ENCODE measurements around the gene MAN2A1.

MAN2A1 gene

DNA sequence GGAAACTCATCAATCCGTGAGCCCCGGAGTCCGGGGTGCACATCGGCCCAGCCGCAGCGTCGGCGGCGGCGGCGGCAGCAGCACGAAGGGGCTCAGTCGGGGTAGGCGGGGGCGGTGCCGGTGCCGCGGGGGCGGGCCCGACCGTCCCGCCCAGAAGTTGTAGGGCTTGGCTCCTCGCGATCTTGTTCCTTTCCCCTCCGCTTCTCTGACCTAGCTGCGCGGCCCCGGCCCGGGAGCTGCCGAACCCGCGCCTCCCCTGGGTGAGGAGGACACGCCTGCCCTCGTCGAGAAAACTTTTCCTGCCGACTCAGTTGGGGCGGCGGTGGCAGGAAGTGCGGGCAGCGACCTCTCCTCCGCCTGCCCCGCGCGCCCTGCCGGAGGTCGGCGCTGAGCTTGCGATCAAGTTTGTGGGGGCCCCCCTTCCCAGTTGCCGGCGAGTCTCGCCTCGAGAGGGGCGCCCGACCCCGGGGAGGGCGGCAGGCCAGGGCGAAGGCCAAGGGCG, at the start of gene MAN2A1:
Gene MAN2A1 (plus strand): TSS at position 188 of the 502 bp plus-strand sequence. CDS start 491 bp downstream, outside the sequence.
- in situ Hi-C loops (cut with MboI; ENCODE audit: low sequenced_read_pairs), result no loop called here

DNA sequence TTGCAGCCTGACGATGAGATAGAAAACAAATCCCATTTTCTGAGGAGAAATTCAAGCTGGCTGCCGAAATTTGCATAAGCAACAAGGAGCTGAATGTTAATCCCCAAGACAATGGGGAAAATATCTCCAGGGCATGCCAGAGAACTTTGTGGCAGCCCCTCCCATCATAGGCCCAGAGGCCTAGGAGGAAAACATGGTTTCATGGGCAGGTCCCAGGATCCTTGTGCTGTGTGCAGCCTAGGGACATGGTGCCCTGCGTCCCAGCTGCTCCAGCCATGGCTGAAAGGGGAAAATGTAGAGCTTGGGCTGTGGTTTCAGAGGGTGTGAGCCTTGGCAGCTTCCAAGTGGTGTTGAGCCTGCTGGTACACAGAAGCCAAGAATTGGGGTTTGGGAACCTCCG, 48.8 kb upstream of the MAN2A1 start:
- in situ Hi-C loops (cut with MboI; ENCODE audit: low sequenced_read_pairs), result no loop called here

DNA sequence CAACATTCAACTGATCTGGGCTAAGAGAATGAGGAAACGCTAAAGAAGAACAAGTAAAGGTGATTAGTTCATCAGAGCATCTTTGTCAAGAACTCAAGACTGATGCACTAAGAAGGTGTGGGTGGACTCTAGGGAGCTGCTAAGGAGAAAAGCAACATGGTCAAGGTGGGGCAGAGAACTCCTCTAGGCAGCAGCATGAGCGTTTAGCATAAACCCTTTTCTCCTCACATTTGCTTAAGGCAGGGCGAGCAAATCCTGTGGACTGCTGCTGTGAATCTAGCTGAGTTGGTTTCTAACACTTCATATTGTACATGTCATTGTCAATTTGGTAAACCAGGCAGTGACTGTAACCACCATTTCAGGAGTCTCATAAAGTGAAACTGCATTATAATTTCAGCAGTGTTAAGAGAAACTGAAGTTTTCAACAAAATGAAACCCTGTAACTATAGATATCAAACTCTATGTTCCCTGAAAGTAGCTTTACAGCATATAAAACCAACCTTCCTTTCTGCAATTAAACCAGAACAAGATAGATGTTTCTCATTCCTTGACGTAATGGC, 45.9 kb upstream of the MAN2A1 start:
- in situ Hi-C loops (cut with MboI; ENCODE audit: low sequenced_read_pairs), result no loop called here

DNA sequence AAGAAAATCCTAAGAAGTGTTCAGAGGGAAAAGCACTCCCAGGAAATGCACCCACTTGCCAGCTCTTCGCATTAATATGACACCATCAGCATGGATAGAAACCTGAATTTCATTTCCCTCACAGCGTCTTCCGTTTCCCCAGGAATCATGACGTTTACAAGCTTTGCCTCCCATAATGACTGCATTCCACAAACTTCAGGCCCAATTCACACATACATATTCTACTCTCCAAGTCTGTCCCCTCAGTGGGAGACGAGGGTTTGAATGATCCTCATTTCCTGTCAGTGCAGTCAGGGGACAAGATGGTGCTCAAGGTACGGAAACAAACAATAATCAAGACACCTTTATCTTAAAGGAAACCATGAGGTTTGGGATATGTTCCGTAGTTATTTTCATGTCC, 44.9 kb upstream of the MAN2A1 start:
- in situ Hi-C loops (cut with MboI; ENCODE audit: low sequenced_read_pairs), result no loop called here

DNA sequence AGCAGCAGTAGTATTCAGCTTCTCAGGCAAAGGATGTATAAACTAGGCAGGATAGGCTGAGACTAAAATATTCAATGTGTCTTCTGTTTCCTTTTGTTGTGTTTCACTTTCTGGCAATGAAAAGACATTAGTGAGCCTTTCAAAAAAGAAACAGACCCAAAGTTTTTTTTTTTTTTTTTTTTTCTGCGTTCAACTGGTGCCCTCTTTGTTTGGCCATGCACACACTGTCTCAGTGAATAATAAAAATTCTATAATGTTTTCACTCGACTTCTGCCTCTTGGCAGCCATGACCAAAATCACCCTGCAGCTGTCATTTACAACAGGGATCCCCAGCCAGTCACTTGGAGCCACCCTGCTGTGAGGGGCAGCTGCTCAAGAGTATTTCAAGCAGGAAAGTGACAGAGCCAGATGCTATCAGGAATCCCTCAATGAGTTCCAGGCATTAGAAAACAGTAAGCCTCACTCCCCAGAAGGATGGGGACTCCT, 44.0 kb upstream of the MAN2A1 start:
- in situ Hi-C loops (cut with MboI; ENCODE audit: low sequenced_read_pairs), result no loop called here

DNA sequence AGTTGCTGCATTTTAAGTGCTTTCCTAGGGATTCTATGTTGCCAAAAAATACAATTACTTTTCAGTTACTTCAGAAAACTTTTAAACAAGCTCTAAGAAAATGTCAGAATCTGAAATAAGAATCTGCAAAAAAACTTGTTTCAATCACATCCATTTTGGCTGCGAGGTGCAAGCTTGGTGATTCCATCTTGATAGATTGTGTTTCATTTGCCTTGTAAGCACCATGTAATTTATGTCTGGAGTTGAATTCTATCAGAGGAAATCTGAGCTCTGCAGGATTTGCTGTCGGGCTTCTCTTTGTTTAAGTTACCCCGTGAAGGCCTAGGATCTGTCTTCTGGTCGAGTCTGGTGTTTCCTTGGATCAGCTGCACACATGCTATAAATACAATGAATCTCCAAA, 40.4 kb upstream of the MAN2A1 start:
- in situ Hi-C loops (cut with MboI; ENCODE audit: low sequenced_read_pairs), result no loop called here

DNA sequence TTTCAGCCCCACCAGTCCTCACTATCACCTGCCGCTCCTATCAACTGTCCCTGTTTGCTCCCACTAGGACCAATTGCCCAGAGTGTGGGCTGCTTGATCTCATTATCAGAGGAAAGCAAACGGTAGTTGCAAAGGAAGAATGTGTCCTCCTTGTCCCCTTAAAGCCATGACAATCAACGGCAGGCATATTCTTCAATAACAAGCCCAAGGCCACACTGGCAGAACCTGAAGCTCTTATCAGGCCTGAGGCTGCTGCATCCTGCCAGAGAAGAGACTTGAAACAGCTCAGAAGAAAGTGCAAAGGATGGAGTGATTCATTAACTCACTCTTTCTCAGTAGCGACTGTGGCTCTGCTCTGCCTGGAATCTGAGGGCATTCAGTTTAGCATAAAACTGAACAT, 39.2 kb upstream of the MAN2A1 start:
- in situ Hi-C loops (cut with MboI; ENCODE audit: low sequenced_read_pairs), result no loop called here

DNA sequence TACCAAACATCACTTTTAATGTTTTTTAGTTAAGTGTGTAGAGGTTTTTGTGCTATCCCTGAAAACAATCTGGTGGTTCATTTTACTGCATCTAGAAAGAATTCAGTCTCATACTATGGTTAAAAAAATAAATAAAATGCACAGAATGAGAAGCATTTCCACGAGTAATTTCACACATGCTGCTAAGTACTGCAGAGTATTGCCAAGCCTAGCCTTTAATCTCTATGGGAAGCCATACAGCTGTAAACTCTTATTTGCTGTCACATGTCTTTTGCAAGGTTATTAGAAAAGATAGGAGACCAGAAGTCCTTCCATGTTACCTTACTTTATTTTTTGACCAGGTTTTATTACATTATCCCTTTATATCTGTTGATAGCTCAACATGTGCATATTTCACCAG, 37.6 kb upstream of the MAN2A1 start:
- in situ Hi-C loops (cut with MboI; ENCODE audit: low sequenced_read_pairs), result no loop called here

DNA sequence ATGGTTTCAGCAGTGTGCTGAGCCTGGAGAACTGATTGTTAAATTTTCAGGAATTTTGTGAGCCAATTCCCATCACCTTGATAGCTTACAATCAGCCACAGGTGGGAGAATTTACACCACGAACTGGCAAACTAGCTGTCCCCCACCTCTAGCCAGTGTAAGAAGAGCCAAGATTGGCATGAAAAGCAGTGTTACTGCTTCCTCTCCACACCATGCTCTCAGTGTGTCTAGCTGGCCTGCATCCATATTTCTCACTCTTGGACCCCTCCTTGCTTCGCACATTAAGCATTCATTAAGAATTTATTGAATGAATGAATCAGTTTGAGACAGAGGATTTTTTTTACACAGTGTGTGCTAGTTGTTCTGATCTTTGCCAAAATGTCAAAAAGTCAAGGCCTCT, 36.7 kb upstream of the MAN2A1 start:
- in situ Hi-C loops (cut with MboI; ENCODE audit: low sequenced_read_pairs), result no loop called here

DNA sequence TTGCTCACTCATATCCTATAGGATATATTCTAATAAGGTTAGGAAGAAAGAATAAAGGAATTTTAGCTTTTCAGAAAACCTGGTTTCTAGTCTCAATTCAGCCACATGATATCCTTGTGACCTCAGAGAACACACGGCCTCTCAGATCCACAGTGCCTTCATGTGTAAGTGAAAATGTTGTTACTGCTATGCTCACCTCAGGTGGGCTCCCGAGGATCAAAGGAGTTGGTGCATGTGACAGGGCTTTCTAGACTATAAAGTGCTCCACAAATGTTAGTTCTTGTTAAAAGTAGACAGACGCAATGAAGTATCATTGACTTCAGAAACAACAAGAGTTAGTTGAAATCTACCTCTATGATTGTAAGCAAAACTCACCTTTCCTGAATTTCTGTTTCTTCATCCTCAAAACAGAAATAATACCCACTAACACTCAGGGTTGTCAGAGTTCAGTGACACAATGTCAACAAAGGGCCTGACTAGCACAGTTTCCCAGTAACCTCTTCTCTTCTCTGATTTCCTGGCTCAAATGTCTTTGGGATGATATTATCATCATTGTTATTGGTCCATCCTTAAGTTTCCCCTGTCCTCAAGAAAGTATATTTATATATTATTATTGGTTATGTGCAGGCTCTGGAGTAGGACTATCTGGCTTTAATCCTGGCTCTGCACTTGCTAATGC, 36.0 kb upstream of the MAN2A1 start:
- in situ Hi-C loops (cut with MboI; ENCODE audit: low sequenced_read_pairs), result no loop called here

DNA sequence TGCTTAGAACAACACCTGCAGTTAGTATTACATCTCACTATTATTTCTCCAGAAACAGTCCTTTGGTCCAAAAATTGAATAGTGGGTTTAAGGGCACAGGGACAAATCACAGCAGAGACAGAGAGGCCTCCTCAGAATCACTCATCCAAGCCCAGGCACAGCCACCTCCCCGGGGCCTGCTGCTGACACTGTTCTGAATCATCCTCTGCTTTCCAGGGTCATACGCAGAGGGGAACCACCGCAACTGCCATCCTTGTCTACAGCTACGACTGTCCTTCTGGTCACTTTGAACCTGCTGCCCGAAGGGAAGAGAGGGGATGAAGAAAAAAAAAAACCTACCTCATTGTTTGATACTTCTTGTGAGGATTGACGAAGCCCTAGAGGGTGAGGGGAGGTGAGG, 35.3 kb upstream of the MAN2A1 start:
- in situ Hi-C loops (cut with MboI; ENCODE audit: low sequenced_read_pairs), result no loop called here

DNA sequence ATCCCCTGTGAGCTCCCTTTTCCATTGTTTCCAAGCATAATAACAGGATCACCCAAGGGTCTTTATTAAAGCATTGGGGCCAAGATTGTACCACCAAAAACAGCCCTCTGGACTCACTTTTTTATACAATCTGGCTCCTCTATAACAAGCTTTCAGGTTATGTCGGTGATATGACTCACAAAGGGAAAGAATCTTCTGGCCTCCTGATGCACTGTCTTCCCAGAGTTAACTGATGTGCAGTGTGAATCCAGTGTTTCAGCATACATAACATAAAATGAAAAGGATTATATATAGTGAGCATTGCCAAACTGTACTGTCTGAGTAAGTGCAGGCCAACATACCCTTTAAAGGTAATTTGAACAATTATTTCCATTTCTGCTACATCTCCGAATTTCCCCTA, 33.9 kb upstream of the MAN2A1 start:
- in situ Hi-C loops (cut with MboI; ENCODE audit: low sequenced_read_pairs), result no loop called here

DNA sequence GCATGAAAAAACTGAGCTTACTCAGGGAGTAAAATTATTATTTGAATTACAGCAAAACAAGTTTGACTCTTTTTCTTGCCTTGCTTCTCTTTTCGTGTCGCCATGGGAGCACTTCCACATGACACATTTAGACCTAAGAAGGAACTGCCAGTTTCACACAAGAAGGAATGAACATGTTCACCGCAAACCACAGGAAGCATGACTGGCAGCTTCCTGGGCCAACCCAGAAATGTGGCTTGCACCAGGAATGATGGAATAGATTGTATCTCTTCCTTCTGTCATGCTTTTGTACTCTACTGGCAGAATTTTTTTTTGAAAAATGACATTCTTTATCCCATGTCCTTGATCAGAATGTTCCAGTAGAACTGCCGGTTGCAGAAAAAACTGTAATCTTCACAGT, 32.9 kb upstream of the MAN2A1 start:
- in situ Hi-C loops (cut with MboI; ENCODE audit: low sequenced_read_pairs), result no loop called here

DNA sequence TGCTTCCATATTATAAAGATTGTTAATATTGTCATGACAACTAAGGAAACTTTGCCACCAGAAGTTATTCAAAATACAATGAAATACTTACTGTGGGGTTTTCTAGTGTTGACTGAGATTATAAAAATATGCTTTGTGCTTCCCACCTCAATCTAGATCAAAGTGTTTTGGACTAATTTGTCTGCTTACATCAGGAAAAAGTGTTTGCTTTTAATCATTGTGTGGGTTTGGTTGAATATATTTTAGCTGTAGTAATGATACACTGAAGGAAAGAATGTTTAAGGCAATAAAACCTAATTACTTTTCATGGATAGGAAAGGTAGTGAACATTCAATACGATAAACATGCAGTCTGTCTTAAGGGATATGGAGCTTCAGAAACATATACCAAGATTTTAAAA, 29.8 kb upstream of the MAN2A1 start:
- in situ Hi-C loops (cut with MboI; ENCODE audit: low sequenced_read_pairs), result no loop called here

DNA sequence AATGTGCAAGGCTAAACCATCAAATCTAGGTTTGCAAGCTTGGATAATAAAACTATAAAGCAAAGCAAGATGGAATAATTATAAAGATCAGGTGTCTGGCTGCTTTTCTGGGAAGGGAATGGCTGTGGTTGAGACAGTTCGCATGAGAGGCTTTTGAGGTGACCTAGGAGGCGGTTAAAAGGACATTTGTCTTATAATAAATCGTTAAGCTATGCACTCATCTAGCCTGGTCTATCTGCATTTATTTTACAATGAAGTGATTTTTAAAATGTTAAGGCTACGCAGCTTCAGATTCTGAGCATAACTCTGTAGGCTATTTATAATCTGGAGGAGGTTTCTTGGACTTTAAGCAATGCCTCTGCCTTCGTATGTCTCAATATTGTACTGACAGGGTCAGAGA, 29.4 kb upstream of the MAN2A1 start:
- in situ Hi-C loops (cut with MboI; ENCODE audit: low sequenced_read_pairs), result no loop called here

DNA sequence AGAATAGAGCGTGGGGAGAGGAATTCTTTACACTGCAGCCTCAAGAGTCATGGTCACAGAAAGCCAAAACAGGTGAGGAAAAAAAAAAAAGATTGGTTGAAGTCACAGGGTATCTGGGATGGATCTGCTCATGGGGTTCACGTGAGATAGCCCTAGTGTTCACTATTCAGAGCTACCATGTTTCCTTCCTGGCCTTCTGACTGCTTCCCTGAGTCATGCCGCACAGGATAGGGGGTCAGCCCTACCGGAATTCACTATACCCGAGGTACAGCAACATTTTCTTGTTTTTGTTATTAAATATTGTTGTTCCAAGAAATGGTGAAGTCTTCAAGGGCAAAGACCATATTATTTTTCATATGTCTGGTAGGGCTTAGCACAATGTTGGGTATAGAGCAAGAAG, 21.5 kb upstream of the MAN2A1 start:
- in situ Hi-C loops (cut with MboI; ENCODE audit: low sequenced_read_pairs), result no loop called here

DNA sequence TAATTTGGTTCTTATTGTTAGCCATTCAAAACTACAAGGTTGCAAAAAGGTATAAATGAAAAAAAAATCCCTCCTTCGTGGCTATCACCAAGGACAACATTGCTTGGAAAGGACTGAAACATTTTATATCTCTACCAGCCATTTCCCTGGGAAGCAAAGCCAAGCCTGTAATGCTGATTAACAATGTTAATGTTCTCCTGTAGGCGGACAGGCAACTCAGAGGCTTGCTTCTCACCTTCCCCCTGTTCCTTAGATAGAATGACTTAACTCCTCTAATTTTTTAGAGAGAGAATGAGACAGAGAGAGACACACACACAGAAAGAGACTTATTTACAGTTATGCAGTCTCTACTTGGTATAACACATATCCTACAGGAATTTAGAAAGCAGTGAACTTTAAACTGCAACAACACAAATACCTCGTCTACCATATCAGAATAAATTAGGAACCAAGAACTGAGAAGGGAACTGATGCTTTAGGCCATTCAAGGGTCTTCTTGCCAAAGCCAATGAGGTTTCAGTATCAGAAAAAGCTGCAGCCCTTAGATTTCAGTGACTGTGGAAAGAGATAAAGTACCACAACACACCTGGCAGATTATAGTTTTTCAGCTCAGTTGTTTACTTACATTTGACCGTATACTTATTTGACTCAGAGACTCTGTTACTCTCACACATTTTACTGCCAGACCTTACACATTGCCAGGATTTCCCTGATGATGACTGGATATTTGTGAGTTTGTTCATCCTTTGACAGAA, 20.9 kb upstream of the MAN2A1 start:
- in situ Hi-C loops (cut with MboI; ENCODE audit: low sequenced_read_pairs), result no loop called here

DNA sequence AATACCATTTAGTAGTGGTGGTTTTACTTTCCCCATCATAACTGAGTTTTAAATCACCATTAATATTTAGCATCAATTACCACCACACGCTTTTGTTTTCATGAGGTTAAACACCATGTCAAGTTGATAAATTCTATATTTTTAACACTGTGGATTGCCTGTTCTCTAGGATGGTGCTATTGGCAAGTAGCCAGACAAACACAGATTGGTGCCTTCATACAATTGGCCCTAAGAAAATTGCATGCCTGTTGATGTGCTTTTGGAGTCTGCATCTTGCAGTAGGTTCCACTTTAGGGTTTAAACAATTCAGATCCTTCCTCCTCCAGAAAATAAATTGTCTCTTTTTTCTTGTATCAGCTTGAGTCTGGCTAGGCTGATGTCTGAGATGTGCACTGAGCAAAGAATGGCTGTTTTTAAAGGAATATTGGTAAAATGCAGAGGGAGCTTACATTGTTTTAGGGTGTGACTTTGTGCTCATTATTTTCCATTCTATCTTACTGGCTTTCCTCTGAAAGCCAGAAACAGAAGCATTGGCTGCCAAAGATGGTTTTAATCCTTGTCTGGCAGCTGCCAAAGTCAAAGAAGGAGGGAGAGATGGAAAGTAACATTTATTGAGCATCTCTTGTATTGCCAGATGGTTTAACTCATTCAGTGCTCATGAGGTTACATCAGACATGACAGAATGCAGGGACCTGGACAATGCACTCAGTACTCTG, 19.6 kb upstream of the MAN2A1 start:
- in situ Hi-C loops (cut with MboI; ENCODE audit: low sequenced_read_pairs), result no loop called here

DNA sequence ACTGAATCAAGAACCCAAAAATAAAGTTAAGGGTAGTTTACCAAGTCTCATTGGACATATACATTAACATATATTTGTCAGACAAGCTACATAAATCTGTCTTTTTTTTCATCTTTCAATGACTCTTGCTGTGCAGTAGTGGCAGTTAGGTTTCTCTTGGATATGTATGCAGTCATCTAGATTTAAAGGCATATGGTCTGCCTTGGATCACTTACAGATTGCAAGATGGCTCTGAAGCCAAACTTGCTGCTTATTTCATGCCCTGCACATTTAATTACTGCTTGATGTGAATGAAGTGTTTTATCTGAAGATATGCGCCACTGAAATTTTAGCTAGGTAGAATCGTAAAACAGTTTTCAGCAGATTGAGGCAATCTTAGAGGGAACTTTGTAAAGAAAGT, 18.6 kb upstream of the MAN2A1 start:
- in situ Hi-C loops (cut with MboI; ENCODE audit: low sequenced_read_pairs), result no loop called here

DNA sequence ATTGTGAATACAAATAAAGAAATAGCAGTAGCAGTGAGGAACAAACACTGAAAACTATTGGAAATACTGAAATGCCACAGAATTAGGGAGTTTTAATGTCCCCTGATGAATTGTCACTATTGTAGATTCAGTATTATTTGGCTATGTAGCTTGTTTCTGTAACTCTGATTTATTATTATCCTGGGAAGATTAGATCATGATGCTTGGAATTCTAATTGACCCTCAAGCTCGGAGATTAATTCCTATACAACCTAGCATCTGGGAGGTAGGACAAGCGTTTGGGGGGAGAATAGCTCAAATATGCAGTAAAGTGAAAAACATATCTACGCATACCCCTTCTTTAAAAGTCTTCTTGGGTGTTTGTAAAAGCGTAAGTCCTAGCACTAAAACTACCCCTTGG, 15.1 kb upstream of the MAN2A1 start:
- in situ Hi-C loops (cut with MboI; ENCODE audit: low sequenced_read_pairs), result no loop called here

DNA sequence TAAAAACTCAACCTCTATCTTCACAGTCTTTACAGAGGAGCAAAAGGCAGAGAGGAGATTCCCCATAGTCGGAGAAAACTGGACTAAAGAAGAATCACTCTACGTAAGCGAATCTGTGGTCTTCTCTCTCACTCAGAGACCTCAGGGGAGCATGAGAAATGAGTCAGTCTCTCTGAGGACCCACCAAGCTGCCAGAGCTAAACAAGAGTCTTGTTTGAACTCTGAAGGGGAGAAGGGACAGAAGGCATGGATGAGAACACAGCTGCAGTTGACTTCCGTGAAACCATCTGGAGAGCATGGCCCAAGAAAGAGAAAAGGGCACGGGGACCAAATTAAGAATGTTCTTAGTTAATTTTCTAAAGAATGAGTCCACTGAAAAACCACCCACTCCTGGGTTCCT, 12.8 kb upstream of the MAN2A1 start:
- in situ Hi-C loops (cut with MboI; ENCODE audit: low sequenced_read_pairs), result no loop called here
